Thoracic aorta (tissue), 2 donors: ENCODE data around the gene UNC79. TPM values are rescaled to one million over a fixed set of nuclear protein-coding genes. Genes with fewer than 3 reads are reported as not detected.
"Not testable (repeated sequence)": the region's sequence is repeated elsewhere in the genome, so short reads cannot be mapped to it uniquely, and the experiment has no call there.

Experiments used
- ATAC-seq: fragments of 150-250 bp; one replicate; pipeline ENCODE4 v1.8.0; 2017; ENCODE audit warnings: low read depth; ENCODE audit not compliant: insufficient number of reproducible peaks, low FRiP score
- DNase-seq: peaks from one replicate; pipeline ENCODE4 v3.0.0-alpha.2; 2020; ENCODE audit warnings: low spot score
- H3K27ac ChIP-seq, 2 donors: fragments of 200-600 bp; sonication (generic); 1 replicate in 1 of 2; 2 replicates in 1 of 2; pipeline ENCODE4 v1.5.1; 2016; ENCODE audit warnings: mild to moderate bottlenecking in 2 of 2, moderate library complexity in 2 of 2
- H3K27me3 ChIP-seq: fragments of 200-600 bp; sonication (generic); replicated peaks from 2 replicates; pipeline ENCODE4 v1.6.0; 2016; ENCODE audit warnings: mild to moderate bottlenecking; ENCODE audit not compliant: insufficient read depth
- H3K36me3 ChIP-seq: fragments of 200-600 bp; sonication (generic); one replicate; pipeline ENCODE4 v1.5.1; 2016
- H3K4me1 ChIP-seq, 2 donors: fragments of 200-600 bp; sonication (generic); 1 replicate in 1 of 2; 2 replicates in 1 of 2; pipeline versions ENCODE4 v1.5.1 to v1.6.0; 2016; ENCODE audit warnings: low read depth in 2 of 2, mild to moderate bottlenecking in 1 of 2; ENCODE audit not compliant: control insufficient read depth in 1 of 2
- H3K4me3 ChIP-seq: fragments of 200-600 bp; sonication (generic); 2 replicates; pipeline ENCODE4 v1.5.1; 2016; ENCODE audit warnings: mild to moderate bottlenecking
- H3K9me3 ChIP-seq: fragments of 200-600 bp; sonication (generic); 2 replicates; pipeline ENCODE4 v1.5.1; 2016
- total RNA-seq, 2 donors: library from RNA; depleted of rRNA; stranded (reverse); fragments of >200 nt; gene quantifications; one replicate each; pipeline versions ENCODE4 v1.1.0 to v1.2.3, GENCODE V29; 2016
- TF ChIP-seq, protein P1 (sequence below): fragments of 200-600 bp; sonication (generic); IDR thresholded peaks from one replicate; pipeline ENCODE4 v1.5.1; 2019; ENCODE audit warnings: antibody characterized with exemption

The UNC79 gene
- total RNA-seq, 2 donors from 2014 or later = 0.14 to 0.21 TPM

- Histone ChIP-seq H3K4me3 (no peak overlapping the region), H3K27ac (no peak overlapping the region), H3K27me3 (no peaks in the 10 kb centered on the region), H3K36me3 (no peaks in the 10 kb centered on the region), H3K4me1 (no peaks in the 10 kb centered on the region), H3K9me3 (no peaks in the 10 kb centered on the region)
- TF ChIP-seq, protein P1, sequence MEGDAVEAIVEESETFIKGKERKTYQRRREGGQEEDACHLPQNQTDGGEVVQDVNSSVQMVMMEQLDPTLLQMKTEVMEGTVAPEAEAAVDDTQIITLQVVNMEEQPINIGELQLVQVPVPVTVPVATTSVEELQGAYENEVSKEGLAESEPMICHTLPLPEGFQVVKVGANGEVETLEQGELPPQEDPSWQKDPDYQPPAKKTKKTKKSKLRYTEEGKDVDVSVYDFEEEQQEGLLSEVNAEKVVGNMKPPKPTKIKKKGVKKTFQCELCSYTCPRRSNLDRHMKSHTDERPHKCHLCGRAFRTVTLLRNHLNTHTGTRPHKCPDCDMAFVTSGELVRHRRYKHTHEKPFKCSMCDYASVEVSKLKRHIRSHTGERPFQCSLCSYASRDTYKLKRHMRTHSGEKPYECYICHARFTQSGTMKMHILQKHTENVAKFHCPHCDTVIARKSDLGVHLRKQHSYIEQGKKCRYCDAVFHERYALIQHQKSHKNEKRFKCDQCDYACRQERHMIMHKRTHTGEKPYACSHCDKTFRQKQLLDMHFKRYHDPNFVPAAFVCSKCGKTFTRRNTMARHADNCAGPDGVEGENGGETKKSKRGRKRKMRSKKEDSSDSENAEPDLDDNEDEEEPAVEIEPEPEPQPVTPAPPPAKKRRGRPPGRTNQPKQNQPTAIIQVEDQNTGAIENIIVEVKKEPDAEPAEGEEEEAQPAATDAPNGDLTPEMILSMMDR = no peak
- ATAC-seq (no peak), DNase-seq (no peak)
Observed at GRCh38 chr14:93511001-93511400, 80.3 kb downstream of the UNC79 start.

DNA sequence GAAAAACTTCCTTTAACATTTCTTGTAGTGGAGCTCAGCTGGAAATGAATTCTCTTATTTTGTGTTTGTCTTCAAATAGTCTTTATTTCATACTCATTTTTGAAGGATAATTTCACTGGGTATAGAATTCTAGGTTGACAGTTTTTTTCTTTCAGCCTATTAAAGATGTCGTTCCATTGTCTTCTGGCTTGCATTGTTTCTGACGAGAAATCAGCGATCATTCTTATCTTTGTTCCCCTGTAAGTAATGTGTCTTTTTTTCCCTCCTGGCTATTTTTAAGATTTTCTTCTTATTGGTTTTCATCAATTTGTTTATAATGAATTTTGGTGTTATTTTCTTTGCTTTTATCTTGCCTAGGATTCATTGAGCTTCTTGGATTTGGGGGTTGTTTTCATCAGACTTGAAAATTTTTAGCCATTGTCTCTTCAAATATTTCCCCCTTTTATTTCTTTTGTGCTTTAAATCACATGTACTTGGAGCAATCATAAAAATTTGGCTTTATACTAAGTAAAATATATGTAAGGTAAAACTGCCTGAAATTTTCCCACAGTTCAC, 89.4 kb downstream of the UNC79 start:
- Histone ChIP-seq H3K27me3 (no peaks in the 10 kb centered on the region), H3K27ac (no peak overlapping the region), H3K4me3 (no peak overlapping the region), H3K9me3 (peaks cover 17% of the 10 kb centered on the region), H3K36me3 (no peaks in the 10 kb centered on the region), H3K4me1 (no peaks in the 10 kb centered on the region)
- ATAC-seq (no peak), DNase-seq (no peak)
- TF ChIP-seq, protein P1 = no peak

GRCh38 chr14:93522221-93522620, 91.5 kb downstream of the UNC79 start:
- Histone ChIP-seq H3K27ac (no peak overlapping the region), H3K4me3 (no peak overlapping the region), H3K27me3 (no peaks in the 10 kb centered on the region), H3K36me3 (no peaks in the 10 kb centered on the region), H3K4me1 (no peaks in the 10 kb centered on the region), H3K9me3 (peaks cover 14% of the 10 kb centered on the region)
- TF ChIP-seq, protein P1 = no peak
- ATAC-seq (no peak), DNase-seq (no peak)

DNA sequence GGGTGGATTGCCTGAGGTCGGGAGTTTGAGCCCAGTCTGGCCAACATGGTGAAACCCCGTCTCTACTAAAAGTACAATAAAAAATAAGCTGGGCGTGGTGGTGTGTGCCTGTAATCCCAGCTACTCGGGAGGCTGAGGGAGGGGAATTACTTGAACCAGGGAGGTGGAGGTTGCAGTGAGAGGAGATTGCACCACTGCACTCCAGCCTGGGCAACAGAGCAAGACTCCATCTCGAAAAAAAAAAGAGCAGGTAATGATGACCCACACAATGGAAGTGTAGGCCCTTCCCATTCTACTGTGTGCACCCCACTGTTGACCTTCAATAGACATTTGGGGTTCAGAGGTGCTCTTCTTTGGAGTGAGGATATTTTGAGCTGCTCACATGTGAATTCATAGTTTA, 94.5 kb downstream of the UNC79 start:
- not testable (repeated sequence) for H3K9me3 ChIP-seq, ATAC-seq, DNase-seq, H3K27ac ChIP-seq, H3K36me3 ChIP-seq, H3K27me3 ChIP-seq, H3K4me3 ChIP-seq, H3K4me1 ChIP-seq

DNA sequence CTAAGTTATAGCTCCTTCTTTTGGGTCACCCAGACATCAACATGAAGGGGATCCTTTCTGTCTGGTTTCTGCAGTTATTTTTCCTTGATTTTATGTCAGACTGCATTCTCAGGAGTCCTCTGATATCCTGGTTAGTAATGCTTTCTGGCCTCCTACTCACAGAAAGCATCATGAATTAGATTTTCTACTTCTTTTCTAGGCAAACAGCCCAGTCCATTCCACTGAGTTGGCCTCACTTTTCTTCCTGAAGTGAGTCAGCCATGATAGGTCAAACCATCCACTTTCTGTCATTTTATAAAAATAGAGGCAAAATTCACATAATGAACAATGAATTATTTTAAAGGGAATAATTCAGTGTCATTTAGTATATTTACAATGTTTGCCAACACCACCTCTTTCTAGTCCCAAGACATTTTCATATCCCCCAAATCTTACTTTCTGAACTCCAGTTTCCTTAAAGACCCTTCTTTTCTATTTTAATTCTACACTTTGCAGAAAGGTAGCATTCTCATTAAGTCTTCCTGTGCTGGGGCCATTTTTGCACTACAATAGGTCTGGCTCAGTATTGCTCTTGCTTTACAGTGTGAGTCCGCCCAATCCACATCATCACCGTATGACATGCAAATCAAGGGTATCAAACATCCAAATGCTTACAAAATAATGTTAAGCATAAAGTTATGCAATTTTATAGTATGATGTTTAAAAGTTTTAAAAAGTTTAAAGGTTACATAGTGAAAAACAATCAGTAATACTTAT, 95.1 kb downstream of the UNC79 start:
- no peaks in the 10 kb centered on the region for H3K27me3 ChIP-seq
- H3K4me1 ChIP-seq = no peaks in the 10 kb centered on the region
- TF ChIP-seq, protein P1 = no peak
- no peaks in the 10 kb centered on the region for H3K36me3 ChIP-seq
- H3K4me3 ChIP-seq = no peak overlapping the region
- DNase-seq (no peak), ATAC-seq (no peak)
- H3K9me3 ChIP-seq = peaks cover under 1% of the 10 kb centered on the region
- H3K27ac ChIP-seq = no peak overlapping the region
